ENCODE results near the gene PHEX.

Gene PHEX

DNA sequence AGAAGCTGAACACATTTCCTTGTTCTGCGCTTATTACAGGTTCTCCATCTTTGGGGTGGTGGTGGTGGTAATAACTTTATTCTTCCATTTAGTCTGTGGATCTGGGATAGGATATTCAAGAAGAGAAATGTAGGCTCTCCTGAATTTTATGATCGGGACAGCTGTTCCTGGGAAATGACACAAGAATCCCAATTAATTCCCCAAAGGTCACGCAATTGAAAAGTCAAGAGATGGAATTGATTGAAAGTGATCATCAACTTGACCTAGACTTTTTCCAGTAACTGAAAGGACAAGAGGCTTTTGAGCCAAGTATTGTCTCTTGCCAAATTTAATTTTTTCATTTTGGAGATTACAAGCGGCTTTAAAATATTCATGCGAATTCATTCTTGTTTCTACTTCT lies 141.8 kb downstream of the PHEX start:
- H3K9me3 Mint-ChIP-seq = no peaks in the 10 kb centered on the region
- no peak overlapping the region for H3K27ac Mint-ChIP-seq
- H3K4me1 Mint-ChIP-seq (ENCODE audit: low read depth) = no peaks in the 10 kb centered on the region
- peaks cover 3% of the 10 kb centered on the region for H3K27me3 Mint-ChIP-seq
- no peaks in the 10 kb centered on the region for H3K36me3 Mint-ChIP-seq (ENCODE audit: low read depth)
- H3K4me3 Mint-ChIP-seq = no peak overlapping the region

DNA sequence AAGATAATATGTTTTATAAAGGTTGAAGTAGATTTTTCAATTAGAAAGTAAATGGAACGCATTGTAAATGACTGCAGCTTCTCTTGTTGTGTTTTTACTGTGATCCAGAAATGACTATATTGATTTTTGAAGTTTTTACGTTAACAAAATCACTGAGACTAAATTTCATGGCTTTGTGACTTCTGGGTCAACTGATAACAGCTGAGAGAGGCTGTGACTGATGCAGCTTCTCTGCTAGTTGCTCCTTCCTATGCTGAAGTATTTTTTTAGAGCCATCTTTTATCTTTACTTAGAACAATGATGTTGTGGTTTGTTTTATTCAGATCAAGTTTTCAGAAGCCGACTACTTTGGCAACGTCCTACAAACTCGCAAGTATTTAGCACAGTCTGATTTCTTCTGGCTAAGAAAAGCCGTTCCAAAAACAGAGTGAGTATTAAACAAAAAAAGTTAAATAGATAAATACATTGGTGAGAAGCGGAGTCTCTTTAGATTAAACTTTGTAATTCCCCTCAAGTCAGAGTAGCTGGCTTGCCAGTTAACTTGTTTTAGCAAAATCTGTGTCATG lies 145.9 kb downstream of the PHEX start:
- Mint-ChIP-seq H3K27ac (no peak overlapping the region), H3K27me3 (peaks cover 5% of the 10 kb centered on the region), H3K4me3 (no peak overlapping the region), H3K9me3 (no peaks in the 10 kb centered on the region), H3K36me3 (ENCODE audit: low read depth) (peaks cover 10% of the 10 kb centered on the region), H3K4me1 (ENCODE audit: low read depth) (no peaks in the 10 kb centered on the region)

DNA sequence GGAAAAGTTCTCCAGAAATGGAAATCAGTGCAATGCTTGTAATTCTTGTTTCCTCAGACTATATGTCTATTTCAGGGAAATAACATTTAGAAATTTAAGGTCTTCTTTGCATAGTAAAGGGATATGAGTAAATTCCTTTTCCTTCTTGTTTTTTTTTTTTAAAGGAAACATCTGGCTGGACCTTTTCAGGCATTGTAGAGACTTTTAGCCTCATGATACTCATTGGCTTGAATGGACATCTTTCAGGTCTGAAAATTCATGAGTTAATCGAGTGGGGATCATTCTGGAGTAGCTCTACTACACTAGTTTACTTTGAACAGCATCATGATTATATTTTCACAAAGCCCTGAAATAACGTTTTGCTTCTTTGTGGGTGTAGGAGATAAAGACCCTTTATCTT lies 152.0 kb downstream of the PHEX start:
- no peak overlapping the region for H3K27ac Mint-ChIP-seq
- H3K36me3 Mint-ChIP-seq (ENCODE audit: low read depth) = peaks cover 14% of the 10 kb centered on the region
- no peaks in the 10 kb centered on the region for H3K9me3 Mint-ChIP-seq
- H3K4me1 Mint-ChIP-seq (ENCODE audit: low read depth) = no peaks in the 10 kb centered on the region
- no peak overlapping the region for H3K4me3 Mint-ChIP-seq
- H3K27me3 Mint-ChIP-seq = peaks cover 5% of the 10 kb centered on the region

DNA sequence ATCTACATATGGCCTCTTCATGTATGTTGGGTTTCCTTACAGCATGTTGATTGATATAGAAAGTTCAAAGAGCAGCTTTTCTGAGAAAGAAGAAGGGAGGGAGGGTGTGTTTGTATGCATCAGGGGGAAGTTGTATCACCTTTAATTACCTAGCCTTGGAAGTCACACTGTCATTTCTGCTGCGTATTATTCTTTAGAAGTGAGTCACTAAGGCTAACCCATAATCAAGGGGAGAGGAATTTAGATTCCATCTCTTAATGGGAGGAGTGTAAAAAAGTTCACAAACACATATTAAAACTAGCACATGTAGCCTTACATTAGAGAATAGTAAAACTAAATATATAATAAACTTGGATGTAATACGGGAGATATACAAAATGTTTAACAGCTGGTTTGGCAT lies 154.0 kb downstream of the PHEX start:
- Mint-ChIP-seq H3K4me3 (no peak overlapping the region), H3K9me3 (no peaks in the 10 kb centered on the region), H3K4me1 (ENCODE audit: low read depth) (no peaks in the 10 kb centered on the region), H3K27ac (no peak overlapping the region), H3K36me3 (ENCODE audit: low read depth) (peaks cover 14% of the 10 kb centered on the region), H3K27me3 (peaks cover 3% of the 10 kb centered on the region)

DNA sequence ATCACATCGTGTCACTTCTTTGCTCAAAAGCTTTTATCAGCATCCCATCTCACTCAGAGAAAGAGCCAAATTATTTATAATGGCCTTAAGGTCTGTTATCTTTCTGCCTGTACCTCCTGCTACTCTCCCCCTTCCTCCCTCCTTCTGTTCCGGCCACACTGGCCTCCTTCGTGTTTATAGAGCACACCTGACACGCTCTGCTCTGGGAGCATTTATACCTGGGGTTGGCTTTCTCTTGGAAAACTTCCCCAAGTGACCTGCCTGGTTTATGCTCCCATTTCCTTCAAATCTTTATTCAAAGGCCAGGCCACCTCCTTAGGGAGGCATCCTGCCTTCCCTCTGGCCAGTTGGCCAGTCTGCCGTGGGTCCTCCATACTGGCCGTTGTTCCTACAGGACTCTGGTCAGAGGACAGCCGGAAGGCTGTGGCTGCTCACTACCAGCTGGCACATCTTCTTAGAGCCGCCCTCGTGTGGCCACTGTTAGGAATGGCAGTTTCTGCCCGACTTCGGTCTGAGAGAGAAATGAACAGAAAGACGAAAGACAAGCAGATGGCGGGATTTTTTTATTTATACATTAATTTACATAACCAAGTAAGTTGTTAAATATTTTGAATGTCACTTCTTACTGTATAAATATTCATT lies 160.4 kb downstream of the PHEX start:
- Mint-ChIP-seq H3K36me3 (ENCODE audit: low read depth) (peaks cover 8% of the 10 kb centered on the region), H3K9me3 (no peaks in the 10 kb centered on the region), H3K27ac (no peak overlapping the region), H3K4me3 (no peak overlapping the region), H3K27me3 (no peaks in the 10 kb centered on the region), H3K4me1 (ENCODE audit: low read depth) (peaks cover 15% of the 10 kb centered on the region)

DNA sequence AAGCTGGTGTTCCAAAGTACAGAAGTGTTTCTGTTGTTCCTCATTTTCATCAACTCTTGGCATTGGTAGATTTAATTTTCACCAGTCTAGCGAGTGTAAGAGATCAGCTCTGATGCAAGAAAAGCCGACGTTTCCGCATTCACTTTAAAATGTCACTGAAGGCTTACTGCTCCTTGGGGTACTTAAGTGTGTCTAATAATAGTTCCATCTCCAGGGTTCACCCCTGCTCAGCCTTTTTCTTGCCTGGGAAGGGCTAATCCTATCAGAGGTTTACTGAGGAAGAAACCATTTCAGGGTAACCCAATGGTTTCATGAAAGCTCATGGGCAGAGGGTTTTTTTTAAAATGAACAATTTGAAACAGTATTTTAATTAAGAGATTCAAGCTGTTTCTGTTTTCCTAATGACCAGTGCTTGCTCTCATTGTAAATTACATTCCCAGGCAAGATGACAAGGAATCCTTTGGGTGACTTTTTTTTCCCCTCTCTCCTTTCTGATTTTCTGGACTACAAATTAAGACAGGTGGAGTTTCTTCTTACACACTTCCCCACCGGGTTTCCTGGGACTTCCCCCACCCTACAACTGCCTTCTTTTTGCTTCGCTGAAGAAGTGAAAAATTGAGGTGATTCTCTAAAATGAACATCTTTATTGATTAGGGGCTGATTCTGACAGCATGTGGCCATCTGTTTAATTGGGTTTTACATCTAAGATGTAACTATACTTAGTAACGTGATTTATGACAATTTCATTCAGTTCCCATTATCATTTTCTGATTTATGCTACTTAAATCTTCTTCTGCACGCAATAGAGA lies 161.9 kb downstream of the PHEX start:
- peaks cover 15% of the 10 kb centered on the region for H3K4me1 Mint-ChIP-seq (ENCODE audit: low read depth)

DNA sequence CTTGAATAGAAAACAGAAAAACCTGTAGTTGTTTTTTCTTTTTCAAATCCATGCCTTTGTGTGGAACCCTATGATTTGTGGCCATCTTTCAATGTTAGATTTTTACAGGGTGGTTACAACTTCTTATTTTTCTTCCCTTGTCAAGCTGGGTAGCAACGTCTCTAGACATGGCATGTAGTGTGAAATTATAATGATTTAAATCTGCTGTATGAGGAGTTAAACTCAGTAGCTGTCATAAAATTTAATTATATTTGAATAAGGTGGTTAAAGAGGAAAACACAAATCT lies 162.5 kb downstream of the PHEX start:
- peaks cover 5% of the 10 kb centered on the region for H3K27me3 Mint-ChIP-seq
- H3K36me3 Mint-ChIP-seq (ENCODE audit: low read depth) = peaks cover 12% of the 10 kb centered on the region
- H3K4me3 Mint-ChIP-seq = no peak overlapping the region
- H3K4me1 Mint-ChIP-seq (ENCODE audit: low read depth) = peaks cover 15% of the 10 kb centered on the region
- peaks cover 5% of the 10 kb centered on the region for H3K9me3 Mint-ChIP-seq
- no peak overlapping the region for H3K27ac Mint-ChIP-seq

More for the DNA sequence above, 161.9 kb downstream of the PHEX start:
- Mint-ChIP-seq H3K27ac (no peak overlapping the region), H3K4me3 (no peak overlapping the region), H3K27me3 (peaks cover 5% of the 10 kb centered on the region), H3K36me3 (ENCODE audit: low read depth) (peaks cover 12% of the 10 kb centered on the region), H3K9me3 (peaks cover 5% of the 10 kb centered on the region)

DNA sequence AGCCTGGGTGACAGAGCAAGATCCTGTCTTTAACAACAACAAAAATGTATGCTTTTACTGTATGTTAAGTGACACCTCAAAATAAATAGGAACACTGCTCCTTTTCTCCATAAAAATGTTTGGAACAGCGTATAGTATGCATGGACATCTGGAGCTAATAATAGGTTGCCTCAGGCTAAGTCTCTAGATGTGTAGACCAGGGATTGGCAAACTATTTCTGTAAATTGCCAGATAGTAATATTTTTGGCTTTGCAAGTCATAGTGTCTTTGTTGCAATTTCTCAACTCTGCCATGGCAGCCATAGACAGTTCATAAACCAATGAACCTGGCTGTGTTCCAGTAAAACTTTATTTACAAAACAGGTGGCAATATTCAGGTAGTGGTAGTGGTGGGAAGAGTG lies 164.0 kb downstream of the PHEX start:
- Mint-ChIP-seq H3K36me3 (ENCODE audit: low read depth) (peaks cover 6% of the 10 kb centered on the region), H3K27ac (no peak overlapping the region), H3K4me1 (ENCODE audit: low read depth) (peaks cover 15% of the 10 kb centered on the region), H3K4me3 (no peak overlapping the region), H3K9me3 (peaks cover 5% of the 10 kb centered on the region), H3K27me3 (peaks cover 5% of the 10 kb centered on the region)

DNA sequence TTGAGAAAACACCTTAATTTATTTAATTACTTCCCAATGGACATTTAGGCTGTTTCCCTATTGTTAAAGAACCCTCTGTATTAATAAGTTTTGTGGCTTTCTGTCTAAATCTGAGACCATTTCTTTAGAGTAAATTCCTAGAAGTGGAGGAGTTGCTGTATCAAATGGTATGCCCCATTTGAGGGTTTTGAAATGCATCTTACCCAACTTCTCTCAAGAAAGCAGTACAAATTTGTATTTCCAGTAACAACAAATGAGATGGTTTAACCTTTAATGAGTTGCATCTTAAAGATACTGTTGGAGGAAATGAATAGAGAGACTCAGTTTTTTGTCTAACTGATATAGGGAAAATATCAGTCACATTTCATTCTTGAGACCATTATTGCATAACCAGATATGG lies 170.1 kb downstream of the PHEX start:
- Mint-ChIP-seq H3K27me3 (peaks cover 5% of the 10 kb centered on the region), H3K4me1 (ENCODE audit: low read depth) (no peaks in the 10 kb centered on the region), H3K36me3 (ENCODE audit: low read depth) (peaks cover 3% of the 10 kb centered on the region), H3K27ac (no peak overlapping the region), H3K4me3 (no peak overlapping the region), H3K9me3 (peaks cover 5% of the 10 kb centered on the region)

DNA sequence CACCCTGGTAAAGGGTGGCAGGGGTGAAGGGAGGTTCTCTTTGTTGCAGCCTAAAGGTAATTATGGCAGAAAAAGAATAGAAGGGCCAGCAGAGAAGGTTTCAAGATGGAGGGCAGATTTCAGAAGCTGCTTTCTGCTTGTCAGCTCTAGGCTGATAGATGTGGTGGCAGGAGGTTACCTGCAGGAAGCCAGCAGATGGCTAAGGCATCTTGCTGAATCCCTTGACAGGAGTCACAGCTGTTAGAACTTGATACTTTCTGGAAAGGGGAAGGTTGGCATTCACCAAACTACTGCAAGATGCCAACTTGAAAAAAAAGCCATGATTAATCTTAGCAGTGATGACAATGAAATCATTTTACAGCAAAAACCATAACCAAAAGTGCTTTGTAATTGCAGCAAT lies 171.1 kb downstream of the PHEX start:
- Mint-ChIP-seq H3K4me1 (ENCODE audit: low read depth) (no peaks in the 10 kb centered on the region), H3K27ac (no peak overlapping the region), H3K4me3 (no peak overlapping the region), H3K9me3 (peaks cover 5% of the 10 kb centered on the region), H3K36me3 (ENCODE audit: low read depth) (peaks cover 3% of the 10 kb centered on the region), H3K27me3 (peaks cover 5% of the 10 kb centered on the region)

DNA sequence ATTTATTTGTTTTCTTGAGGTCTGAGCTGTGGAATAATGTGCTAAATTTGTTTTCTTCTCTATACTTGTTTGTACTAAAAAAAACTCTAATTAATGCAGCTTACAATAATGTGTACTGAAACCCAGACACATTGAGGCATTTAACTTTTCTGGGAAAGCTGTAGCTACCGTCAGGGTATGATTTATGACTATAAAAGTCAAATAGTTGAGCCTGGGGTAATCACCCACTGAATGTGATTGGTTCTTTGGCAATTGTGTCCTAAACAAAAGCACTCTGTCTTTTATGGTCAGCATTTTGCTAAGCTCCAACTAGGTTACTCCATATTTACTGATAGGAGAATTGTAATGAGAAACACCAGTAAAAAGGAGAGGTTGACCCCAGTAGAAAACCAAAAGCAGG lies 174.7 kb downstream of the PHEX start:
- Mint-ChIP-seq H3K9me3 (no peaks in the 10 kb centered on the region), H3K36me3 (ENCODE audit: low read depth) (no peaks in the 10 kb centered on the region), H3K27me3 (no peaks in the 10 kb centered on the region), H3K4me3 (no peak overlapping the region), H3K27ac (no peak overlapping the region), H3K4me1 (ENCODE audit: low read depth) (no peaks in the 10 kb centered on the region)

DNA sequence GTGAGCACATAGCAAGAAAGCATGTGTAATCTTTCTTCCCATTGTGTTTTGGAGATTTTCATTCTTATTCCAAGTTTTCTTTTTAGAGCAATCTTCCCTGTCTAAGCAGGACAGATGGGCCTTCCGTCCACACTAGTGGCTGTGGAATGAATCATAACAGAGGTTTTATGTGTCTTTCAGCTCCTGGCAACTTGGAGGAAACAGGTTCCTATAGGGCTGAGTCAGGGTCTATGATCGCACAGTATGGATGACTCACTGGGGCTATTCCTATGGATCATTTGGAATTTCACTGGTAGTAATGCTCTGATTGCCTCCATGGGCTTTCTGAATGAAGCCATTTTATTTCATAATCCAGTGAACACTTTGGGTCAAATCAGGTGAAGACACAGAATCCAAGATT lies 188.8 kb downstream of the PHEX start:
- Mint-ChIP-seq H3K9me3 (no peaks in the 10 kb centered on the region), H3K4me3 (no peak overlapping the region), H3K27me3 (no peaks in the 10 kb centered on the region), H3K27ac (no peak overlapping the region), H3K36me3 (ENCODE audit: low read depth) (no peaks in the 10 kb centered on the region), H3K4me1 (ENCODE audit: low read depth) (no peaks in the 10 kb centered on the region)

DNA sequence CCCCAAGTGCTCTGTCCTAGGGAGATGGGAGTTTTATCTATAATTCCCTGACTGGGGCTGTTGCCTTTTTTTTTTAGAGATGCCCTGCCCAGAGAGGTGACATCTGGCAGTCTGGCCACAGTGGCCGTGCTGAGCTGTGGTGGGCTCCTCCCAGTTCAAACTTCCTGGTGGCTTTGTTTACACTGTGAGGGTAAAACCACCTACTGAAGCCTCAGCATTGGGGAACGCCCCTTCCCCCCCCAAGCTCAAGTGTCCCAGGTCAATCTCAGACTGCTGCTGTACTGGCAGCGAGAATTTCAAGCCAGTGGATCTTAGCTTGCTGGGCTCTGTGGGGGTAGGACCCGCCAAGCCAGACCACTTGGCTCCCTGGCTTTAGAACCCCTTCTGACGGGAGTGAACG lies 202.3 kb downstream of the PHEX start:
- H3K4me3 Mint-ChIP-seq = no peak overlapping the region
- peaks cover 20% of the 10 kb centered on the region for H3K36me3 Mint-ChIP-seq (ENCODE audit: low read depth)
- H3K27ac Mint-ChIP-seq = no peak overlapping the region
- H3K4me1 Mint-ChIP-seq (ENCODE audit: low read depth) = no peaks in the 10 kb centered on the region
- no peaks in the 10 kb centered on the region for H3K27me3 Mint-ChIP-seq
- no peaks in the 10 kb centered on the region for H3K9me3 Mint-ChIP-seq

DNA sequence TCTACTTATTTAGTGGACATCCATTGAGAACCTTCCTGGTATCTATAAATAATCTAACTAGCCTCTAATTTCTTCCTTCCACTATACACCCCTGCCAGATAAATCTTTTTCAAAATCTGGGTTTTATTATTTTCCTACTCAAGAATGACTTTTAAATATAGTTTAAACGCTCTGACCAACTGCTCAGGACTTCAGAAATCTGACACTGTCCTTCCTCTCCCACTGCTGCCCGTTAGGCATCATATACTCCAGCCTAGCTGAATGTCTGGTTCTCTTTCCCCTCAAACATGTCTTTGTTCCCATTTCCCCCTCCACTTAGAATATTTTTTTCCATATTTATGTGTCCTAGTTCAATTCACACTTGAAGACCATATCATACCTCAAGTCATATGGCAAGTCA lies 205.4 kb downstream of the PHEX start:
- H3K4me1 Mint-ChIP-seq (ENCODE audit: low read depth) = no peaks in the 10 kb centered on the region
- H3K4me3 Mint-ChIP-seq = no peak overlapping the region
- no peaks in the 10 kb centered on the region for H3K9me3 Mint-ChIP-seq
- H3K27me3 Mint-ChIP-seq = no peaks in the 10 kb centered on the region
- peaks cover 23% of the 10 kb centered on the region for H3K36me3 Mint-ChIP-seq (ENCODE audit: low read depth)
- H3K27ac Mint-ChIP-seq = no peak overlapping the region

DNA sequence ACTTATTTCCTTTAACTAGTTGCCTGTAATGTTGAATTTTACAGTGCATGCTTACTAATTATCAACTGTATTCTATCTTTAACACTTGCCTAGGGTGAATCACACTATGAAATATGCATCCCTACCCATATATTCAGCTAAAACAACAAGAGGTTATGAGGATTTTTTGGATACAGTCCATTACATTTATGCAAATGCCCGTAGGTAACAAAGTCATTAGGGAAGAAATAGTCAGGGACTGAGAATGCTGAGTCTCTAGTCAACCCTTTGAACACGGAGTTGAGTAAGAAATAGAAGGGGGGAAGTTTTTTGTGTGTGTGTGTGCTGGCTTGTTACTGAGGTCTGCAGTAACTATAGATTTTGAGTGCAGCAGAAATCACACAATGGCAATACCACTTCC lies 214.5 kb downstream of the PHEX start:
- Mint-ChIP-seq H3K36me3 (ENCODE audit: low read depth) (no peaks in the 10 kb centered on the region), H3K4me3 (no peak overlapping the region), H3K4me1 (ENCODE audit: low read depth) (no peaks in the 10 kb centered on the region), H3K9me3 (no peaks in the 10 kb centered on the region), H3K27me3 (no peaks in the 10 kb centered on the region), H3K27ac (no peak overlapping the region)

DNA sequence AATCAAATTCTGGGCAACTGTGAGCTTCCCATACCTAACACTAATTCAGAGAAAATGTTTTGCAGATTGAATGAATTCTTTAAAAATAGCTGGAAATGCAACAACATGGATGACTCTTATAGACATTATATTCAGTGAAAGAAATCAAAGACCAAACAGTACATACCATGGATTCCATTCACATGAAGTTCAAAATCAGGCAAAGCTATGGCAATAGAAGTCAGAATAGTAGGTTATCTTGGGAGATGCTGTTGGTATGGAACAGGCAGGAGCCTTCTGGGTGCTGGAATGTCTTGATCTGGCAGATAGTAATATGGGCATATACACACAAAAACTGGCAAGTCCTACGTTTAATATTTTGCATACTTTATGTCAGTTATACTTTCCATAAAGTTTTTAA lies 215.0 kb downstream of the PHEX start:
- no peak overlapping the region for H3K27ac Mint-ChIP-seq
- no peaks in the 10 kb centered on the region for H3K9me3 Mint-ChIP-seq
- H3K27me3 Mint-ChIP-seq = no peaks in the 10 kb centered on the region
- H3K4me1 Mint-ChIP-seq (ENCODE audit: low read depth) = no peaks in the 10 kb centered on the region
- H3K36me3 Mint-ChIP-seq (ENCODE audit: low read depth) = no peaks in the 10 kb centered on the region
- no peak overlapping the region for H3K4me3 Mint-ChIP-seq

Data from stimulated activated naive CD8-positive, alpha-beta T cell treated with anti-CD3 and anti-CD28 coated beads, Interleukin-15, Interleukin-2, amounts not matched to agents 100 ng/mL and 50 ng/mL, for 24 hours (primary cell).